Activated CD8-positive, alpha-beta memory T cell treated with anti-CD3 and anti-CD28 coated beads for 24 hours (primary cell): ENCODE data around the gene PKD1L1.

ENCODE experiments used
- DNase-seq: peaks from one replicate; pipeline ENCODE4 v3.0.0-alpha.2; 2020

The PKD1L1 gene

DNA sequence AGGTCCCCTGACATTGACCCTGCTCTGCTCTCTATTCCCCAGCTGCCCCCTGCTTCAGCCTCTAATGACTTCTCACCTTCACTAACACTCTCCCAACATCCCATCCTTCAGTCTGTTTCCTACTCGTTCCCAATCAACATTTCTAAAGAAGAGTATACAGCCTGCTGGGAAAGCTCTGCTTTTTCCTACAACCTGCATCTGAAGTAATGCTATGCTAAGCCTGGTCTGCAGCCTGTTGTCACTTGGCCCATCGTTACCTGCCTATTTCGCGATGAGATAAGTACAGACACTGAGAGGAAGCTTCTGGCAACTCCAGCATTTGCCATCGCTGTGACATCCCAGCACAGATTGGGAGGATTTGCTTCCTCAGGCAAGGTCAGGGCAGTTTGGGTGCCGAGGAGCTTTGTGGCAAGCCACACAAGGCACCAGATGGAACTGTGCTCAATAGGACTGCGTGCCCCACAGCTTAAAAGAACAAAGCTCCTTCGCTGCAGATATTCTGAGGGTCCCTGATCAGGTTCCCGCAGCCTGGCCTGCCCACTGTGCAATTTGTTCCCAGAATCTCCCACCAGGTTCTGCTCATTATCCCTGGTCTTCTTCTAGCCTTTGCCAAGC is 51.4 kb downstream of the PKD1L1 start:
- no peak for DNase-seq

DNA sequence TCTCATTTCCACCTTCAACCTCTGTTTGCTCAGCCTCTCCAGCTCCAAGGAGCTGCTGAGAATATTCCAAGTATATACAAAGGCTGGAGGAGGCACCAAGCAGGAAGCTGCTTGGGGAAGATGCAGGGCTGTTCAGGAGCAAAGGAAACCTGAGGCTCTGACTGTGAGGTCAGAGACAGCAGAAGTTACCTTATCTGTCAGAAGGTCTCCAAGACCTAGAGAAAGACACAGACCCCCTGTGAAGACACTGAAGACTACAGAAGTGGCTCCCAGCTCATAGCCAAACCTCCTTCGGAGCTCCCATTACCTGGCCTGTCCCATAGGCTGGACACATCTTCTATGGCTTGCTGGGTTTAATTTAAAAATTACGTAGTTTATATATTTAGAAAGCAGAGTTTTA is 53.2 kb downstream of the PKD1L1 start:
- DNase-seq = no peak

DNA sequence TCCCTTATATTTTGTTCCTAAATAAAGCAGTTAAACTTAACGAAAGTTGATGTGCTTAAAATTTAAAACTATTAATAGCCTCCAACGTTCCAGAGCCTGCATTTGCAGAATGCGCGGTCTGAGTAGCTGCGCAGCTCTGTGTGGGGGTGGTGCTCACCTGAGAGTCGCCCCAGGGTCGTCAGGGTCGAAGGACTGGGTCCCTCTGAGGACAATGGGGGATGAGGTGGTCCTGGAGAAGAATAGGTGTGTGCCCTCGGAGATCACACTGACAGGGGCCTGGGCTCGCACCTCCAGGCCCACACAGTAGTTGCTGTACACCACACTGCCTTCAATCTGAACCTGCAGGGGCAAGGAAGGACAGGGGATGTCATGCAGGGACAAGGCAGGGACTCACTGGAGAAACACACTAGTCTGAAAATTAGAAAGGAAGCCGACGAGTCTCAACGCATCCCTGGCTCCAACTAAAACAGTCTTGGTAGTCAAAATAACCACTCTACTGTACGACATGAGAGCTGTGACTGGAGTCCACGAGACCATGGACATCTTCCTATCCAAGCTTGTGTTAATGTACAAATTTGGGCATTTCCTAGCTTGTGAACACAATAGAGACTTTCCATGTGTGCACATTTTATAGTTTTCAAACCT is 54.4 kb downstream of the PKD1L1 start:
- DNase-seq = no peak

DNA sequence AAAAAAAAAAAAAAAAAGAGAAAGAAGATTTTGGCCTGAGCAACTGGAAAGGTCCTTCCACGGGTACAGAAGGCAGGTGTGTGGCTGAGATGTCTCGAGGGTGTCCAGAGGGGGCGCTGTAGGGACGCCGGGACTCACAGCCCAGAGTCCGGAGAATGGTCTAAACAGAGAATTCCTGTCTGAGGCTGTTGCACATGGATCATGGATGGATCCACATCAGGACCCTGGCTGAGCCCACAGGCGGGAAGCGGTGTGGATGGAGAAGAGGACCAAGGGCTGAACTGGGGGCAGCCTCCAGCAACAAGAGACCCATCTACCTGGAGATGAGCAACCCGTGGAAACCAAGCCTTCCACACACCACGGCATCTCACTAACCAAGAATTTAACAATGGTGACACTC is 55.0 kb downstream of the PKD1L1 start:
- DNase-seq = no peak

DNA sequence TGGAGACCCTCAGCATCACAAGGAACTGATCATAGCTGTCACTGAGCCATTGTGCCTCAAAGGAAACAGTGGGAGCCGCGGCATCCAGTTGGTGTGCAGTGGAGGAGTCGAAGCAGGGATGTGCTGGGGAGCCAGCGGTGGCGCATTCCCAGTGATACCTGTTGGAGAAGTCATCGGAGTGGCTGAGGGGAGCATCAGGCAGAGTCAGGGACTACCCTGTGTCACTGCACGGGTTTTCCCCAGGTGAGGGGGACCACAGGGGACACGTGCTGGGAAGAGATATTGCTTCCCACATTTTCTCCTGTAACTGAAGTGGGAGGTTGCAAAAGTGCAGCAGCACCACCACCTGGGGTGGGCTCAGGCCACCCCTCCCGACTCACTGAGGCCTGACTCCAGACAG is 57.7 kb downstream of the PKD1L1 start:
- DNase-seq = no peak

DNA sequence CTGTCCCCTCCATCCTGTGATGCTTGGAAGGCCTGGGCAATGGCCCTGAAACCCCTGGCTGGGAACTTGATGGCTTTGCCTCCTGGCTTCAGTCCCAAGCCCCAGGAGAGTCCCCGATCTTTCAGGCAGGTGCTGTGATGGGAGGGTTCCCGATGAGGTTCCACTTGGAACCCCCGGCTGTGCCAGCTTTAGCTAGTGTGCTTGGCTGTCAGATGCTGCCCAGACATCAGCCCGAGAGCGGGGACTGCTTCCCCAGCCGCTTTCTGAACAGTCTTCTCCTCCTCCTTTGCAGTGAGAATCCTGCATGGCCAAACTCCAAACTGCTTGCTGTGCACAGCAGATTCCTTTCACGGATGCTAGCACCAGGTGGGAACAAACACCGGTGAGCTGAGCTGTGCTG is 58.1 kb downstream of the PKD1L1 start:
- DNase-seq = no peak

DNA sequence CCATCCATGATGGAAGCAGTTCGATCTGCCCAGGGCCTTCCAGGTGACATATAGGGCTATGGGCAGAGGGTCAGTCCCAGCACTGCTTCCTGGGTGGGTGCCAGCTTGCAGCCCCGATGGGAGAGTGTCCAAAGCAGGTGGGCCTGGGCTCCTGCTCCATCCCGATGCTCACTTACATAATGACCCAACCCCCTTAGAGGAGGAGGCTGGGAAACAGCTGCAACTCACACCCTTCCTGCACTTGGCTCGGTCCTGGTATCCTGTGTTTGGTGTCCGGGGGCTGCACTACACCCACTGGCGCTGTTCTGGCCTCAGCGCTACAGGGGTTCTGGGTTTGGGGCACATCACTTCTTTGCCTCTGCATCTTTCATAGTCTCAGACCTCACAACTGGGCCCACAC is 58.5 kb downstream of the PKD1L1 start:
- no peak for DNase-seq

DNA sequence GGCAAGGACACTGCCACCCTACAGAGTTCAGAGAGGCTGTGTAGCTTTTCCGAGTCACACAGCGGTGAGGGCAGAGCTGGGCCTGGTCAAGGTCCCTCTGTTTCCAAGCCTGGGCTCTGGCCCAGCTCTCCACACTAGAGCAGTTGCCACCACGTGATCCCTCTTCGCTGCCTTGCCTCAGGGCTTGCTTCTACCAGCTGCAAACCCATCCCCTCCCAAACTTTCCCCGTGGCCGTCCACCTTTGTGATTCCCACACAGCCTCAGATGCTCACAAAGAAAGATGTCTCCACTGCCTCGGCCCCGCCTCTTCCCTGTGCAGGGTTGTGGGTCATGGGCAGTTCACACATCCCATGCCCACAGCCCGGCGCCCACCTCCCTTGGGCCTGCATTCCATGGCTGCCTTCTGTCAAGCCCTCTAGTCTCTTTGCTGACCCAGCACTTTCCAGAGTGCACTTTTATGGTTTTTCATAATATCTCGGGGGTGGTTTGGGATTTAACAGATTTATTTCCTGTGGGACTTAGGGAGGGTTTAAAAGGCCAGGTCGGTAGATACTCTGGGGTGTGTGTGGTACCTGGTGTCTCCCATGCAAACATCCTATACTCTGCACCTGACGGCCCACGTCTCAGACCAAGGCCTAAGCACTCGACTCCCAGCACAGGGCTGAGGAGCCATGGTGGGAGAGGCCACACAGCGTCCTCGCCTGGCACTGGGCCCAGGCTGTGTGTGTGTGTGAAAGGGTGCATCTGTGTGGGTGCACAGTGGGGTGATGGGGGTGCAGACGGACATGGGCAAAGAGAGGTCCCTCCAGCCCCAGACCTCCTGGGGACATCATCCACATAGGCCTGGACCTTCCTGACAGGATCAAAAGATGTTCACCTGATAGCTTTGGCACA is 59.6 kb downstream of the PKD1L1 start:
- no peak for DNase-seq

DNA sequence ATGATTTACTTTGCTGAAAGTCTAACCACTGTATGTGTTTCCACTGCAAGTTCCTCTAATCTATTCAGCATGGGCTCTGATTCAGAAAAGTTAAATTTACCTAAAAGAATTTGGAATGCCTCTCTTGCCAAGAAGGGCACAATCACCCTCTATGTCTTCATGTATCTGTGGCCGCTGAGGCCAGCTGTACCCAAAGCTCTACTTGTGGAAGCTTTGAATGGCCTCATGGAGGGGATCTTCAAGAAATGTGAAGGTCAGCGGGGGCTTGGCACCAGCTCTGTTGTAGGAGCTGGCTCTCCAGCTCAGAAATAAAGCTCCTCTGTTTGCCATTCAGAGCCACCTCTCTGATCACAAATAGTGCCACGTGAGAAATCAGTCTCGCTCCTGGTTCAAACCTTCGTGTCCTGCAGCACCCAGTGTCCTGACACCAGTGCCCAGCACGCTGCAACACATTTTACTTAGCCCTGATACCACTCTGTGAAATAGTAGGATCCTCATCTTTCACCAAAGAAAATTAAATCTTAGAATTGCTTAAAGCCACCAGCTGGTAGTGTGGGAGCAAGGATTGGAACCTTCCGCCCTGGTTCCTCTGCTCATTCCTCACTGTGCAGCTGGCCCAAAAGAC is 61.1 kb downstream of the PKD1L1 start:
- DNase-seq = no peak

DNA sequence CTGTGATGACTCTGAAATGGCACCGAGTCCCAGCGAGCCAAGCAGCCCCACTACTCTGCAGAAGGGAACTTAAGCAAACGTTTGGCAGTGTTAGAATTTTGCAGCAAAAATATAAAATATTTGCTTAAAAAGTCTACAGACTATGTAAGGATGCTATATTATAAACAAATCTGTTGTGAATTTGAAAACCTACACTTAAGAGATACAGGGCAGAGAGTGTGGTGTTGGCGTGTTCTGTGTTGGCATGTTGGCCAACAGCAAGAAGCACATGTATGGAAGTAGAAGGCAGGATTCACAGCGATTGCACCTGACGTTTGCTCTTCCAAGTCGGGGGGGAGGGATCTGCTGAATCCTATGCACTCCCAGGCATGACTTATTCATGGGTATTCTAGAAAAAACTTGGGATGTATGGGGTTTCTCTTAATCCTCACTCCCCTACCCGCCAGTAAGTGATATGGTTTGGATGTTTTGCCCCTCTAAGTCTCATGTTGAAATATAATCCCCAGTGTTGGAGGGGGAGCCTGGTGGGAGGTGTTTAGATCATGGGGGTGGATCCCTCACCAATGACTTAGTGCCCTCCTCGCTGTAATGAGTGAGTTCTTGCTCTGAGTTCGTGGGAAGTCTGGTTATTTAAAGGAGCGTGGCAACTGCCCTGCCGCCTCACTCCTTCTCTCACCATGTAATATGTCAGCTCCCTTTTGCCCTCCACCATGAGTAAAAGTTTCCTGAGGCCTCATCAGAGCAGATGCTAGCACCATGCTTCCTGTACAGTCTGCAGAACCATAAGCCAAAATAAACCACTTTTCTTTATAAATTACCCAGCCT is 62.1 kb downstream of the PKD1L1 start:
- no peak for DNase-seq

DNA sequence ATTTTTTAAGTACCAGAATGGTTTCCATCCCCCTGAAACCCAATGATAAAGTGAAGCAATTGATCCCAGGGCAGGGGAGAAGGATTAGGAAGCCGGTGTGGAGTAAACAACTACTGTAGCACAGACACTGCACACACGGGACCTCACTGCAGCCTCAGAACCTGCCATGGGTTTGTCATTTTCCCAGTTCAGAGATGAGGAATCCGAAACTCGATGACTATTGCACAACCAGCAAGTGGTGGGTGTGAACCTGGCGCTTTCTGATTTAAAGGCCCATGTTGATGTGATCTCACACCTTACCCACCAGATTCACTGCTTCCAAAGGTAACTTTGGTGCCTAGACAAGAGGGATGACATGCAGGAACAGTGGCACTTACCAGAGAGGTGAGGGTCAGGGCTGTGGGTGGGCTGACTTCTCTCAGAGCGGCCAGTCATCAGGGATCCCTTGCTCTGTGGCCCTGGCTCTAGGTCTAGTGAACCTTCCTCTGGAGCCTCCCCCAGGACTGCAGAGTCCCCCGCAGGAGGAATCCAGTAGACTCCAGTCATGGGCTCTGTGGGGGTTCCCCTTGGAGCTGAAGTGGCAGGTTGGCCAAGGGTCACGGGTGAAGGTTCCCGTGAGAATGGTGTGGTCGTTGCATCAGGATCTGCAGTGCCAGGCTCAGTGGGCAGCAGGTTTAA is 62.8 kb downstream of the PKD1L1 start:
- DNase-seq = no peak

DNA sequence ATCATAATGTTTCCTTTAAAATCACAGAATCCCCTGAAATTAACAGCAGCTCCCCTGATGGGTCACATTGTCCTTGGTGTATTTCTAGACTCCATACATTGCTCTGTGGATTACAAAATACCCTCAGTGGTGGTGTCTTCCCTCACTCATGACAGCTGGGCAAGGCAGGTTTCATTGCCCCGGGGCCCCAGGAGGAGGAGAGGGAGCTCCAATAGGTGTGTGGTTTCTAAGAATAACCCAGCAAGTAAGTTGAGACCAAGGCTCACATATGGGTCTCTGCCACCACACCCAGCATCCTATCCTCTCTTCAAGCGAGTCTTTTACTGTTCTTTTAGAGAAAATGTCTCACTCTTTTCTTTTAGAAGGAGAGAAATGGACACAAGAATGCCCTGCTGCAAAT is 63.6 kb downstream of the PKD1L1 start:
- DNase-seq = no peak

DNA sequence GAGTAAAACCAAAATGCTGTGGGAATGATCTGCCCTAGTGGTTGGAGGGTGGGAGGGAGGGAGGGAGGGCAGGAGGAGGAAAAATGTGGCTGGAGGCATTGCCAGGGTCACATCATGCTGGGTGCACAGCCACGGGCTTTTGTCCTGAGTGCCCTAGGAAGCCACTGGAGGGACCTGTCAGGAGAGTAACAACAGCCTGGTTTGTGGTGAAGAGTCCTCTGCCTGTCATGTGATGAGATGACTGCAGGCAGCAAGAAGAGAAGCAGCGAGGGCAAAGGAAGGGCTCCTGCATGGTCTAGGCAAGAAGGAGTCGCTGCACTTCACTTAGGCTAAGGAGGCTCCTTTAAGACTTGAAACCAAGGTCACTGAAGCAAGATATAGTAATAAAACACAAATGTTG is 65.6 kb downstream of the PKD1L1 start:
- DNase-seq = no peak

DNA sequence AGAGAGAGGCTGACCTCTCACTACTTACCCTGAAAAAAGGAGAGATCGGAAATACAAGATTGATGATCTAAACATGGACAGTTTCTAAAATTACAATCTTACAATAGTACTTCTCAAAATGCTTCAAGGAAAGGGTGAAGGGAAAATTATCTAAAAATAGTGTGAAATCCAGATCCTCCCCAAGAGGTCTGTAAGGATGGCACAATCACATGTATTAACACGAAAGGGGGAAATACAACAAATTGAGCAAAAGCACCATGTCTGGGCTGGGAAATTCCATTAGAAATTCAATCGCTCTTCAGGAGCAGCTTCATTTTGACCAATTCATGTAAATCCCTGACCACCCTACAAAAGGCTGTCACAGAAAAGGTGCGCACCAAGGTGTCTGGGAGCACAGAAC is 67.0 kb downstream of the PKD1L1 start:
- DNase-seq = no peak

DNA sequence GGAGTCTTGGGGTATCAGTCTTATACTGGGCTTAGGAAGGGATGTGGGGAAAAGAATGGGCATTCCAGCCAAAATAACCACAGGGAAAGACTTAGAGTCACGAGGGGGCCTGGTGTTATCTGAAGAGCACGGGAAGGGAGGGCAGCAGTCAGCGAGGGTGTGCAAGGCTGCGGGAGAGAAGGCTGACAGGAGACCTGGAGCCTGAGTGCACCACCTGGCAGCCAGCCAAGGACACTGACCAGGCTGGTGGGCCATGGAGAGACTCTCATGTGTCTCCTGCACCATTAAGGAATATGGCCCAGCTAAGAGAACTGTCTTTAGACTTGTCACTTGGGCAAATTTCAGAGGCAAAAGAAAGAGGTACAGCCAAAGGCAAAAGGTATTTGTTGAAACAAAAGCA is 69.6 kb downstream of the PKD1L1 start:
- DNase-seq = no peak

DNA sequence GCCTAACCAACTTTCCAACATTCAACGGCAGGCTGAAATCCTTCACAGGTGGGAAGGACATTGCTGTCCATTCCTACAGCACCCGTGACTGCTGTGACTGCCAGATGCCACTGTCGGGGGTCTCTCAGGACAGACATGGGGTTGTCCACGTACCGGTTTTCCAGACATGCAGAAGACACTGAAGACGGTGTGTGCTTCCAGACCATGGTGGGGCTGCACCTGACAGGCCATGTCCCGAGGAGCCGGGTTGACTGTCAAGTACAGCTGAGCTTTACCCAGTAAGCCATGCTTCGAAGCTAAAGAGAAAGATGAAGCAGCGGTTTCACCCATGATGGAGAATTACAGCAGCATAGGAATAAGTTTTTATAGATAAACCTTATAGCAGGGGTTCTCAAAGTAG is 70.9 kb downstream of the PKD1L1 start:
- no peak for DNase-seq

DNA sequence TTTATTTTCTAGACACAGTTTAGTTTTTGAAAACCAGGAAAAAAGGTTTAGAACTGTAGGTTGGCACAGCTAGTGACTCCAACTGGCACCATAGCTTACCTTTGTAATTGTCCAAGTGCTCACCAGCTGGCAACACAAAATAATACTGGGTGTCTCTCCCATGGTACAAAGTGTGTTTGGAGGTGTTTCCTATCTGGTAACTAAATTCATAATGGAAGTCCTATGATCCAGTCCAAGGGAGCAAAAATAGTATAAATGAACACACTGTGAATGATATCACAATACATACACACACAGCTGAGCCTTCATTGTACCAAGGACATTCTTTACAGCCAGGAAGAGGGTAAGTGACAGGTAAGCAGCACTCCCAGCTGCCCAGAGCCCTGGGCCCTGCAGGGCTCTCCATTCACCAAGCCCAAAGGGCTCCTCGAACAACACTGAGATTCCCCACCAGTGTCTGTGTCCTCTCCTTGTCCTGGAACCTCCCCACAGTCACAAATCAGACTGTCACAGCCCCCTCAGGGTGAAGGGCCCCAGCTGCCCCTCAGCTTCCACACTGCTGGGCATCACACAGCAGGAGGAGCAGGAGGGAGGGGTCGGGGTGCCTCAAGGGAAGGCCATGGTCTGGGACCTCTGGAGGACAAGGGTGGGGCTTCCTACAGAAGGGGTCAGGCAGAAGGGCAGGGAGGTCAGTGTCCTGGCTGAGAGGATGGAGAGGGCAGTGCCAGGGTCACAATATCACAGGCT is 72.1 kb downstream of the PKD1L1 start:
- no peak for DNase-seq

DNA sequence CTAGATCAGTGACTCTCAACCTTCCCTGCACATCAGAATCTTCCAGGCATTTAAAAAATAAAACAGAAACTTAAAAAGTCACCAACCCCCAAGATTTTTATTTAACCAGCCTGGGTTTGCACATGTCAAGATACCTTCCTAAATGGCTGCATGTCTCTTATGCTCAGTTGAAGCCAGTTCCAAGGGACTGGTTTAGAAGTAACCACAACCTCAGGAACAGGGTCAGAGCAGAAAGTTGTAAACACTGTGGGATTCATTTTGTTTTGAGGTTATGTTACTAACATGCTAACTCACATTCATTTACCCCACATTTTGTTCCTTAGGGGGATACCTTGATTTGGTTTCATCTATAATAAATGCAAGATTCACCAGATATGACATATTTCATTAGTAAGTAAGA is 72.9 kb downstream of the PKD1L1 start:
- no peak for DNase-seq

DNA sequence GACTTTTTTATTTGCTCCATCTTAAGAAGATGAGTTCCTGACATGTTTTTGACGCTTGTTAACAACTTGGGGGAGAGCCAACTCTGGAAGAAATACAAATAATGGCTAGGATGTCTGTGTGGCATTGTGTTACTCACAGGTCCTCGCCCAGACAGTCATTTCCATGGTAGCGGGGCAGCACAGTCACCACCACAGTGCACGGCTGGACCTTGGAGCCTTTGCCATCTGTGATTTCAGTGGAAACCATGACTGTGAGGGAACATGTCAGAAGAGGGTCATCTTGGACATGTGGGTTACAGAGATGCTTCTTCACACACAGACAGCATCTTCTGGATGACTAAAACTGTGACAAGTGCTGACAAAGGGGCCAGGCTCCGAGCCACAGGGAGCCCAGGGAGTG is 74.5 kb downstream of the PKD1L1 start:
- no peak for DNase-seq

DNA sequence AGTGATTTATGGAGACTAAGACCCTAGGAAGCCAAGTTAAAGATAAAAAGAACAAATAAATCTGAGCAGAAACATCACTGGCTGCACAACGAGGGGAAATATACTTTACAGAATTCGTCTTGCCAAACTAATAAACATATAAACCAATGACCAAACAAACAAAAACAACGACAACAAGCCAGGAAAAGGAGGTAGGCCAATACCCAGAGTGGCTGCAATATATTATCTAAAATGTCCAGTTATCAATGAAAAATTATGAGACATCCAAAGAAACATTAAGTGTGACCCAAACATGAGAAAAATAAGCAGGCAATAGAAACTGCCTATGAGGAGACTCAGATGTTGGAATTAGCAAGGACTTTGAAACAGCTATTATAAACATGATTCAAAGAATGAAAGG is 81.0 kb downstream of the PKD1L1 start:
- no peak for DNase-seq

DNA sequence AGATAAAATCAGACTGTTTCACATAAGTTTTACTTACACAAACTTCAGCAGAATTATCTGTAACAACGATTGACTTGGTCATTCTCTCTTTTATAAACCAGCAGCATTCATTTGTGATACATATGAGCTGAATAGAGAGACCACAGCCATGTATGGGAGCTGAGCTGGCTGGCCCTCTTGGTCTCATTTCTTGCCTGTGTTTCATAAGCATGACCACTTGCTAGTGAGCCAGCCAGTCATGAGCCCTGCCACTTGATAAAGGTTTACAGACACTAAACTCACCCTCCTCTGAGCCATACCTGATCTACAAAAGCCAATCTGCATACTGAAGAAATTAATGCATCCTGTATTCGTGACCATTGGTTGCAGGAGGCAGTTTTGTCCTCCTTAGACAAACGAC is 82.1 kb downstream of the PKD1L1 start:
- no peak for DNase-seq
